Mucosa of descending colon (tissue), 3 donors: ENCODE measurements around the gene DNAJA2. TPM values are rescaled to one million over a fixed set of nuclear protein-coding genes. Genes with fewer than 3 reads are reported as not detected.
A peak's percentile ranks its signal among the peaks of the same experiment; 100 is the strongest.

ENCODE experiments used
- ATAC-seq: fragments of 200-7000 bp; cut with Tn5 transposase; one replicate; pipeline ENCODE4 v1.9.1; 2020; ENCODE audit warnings: mild to moderate bottlenecking, moderate library complexity
- DNase-seq, 3 donors: peaks; one replicate each; pipeline ENCODE4 v3.0.0-alpha.2; 2020
- H3K36me3 ChIP-seq: fragments of 200-600 bp; one replicate; pipeline ENCODE4 v1.8.0; 2021; ENCODE audit warnings: low read depth, mild to moderate bottlenecking
- H3K4me1 ChIP-seq: fragments of 200-600 bp; one replicate; pipeline ENCODE4 v1.8.0; 2021; ENCODE audit warnings: low read depth, mild to moderate bottlenecking
- H3K4me3 ChIP-seq: fragments of 200-600 bp; one replicate; pipeline ENCODE4 v1.8.0; 2021; ENCODE audit warnings: mild to moderate bottlenecking
- H3K9me3 ChIP-seq: fragments of 200-600 bp; one replicate; pipeline ENCODE4 v1.8.0; 2021; ENCODE audit warnings: mild to moderate bottlenecking
- intact Hi-C, 2 donors: fragments of 100-400 bp; cut with DNase I in 1 of 2; cut with micrococcal nuclease in 1 of 2; formaldehyde crosslinking; loops; one replicate each; pipeline versions ENCODE4 v1.11.0 to v1.11.1; 2022; cut with DNase I, micrococcal nuclease
- total RNA-seq, 3 donors: library from RNA; stranded (reverse); fragmentation: NEBNext Ultra II Directional in 2 of 3; extraction: Animal tissue kit (Norgen Biotek cat#: 25700) in 2 of 3; gene quantifications; one replicate each; pipeline versions ENCODE4 v1.2.1 to v1.2.4, GENCODE V29; 2021 to 2023
- TF ChIP-seq, protein P1 (sequence below): fragments of 200-600 bp; IDR thresholded peaks from one replicate; pipeline ENCODE4 v1.8.0; 2022; ENCODE audit warnings: antibody characterized with exemption, mild to moderate bottlenecking
- donor health status: DM: no; HTN: no; CAD: no; lungs with moderate emphysema.
- donor health status: DM: no; HTN: no; CAD: no.
- donor health status: DM: no; HTN: yes; CAD: no.

DNAJA2 gene
- total RNA-seq, 3 donors from 2014 or later: 55.5 to 74.7 (median 59.6) TPM

DNA sequence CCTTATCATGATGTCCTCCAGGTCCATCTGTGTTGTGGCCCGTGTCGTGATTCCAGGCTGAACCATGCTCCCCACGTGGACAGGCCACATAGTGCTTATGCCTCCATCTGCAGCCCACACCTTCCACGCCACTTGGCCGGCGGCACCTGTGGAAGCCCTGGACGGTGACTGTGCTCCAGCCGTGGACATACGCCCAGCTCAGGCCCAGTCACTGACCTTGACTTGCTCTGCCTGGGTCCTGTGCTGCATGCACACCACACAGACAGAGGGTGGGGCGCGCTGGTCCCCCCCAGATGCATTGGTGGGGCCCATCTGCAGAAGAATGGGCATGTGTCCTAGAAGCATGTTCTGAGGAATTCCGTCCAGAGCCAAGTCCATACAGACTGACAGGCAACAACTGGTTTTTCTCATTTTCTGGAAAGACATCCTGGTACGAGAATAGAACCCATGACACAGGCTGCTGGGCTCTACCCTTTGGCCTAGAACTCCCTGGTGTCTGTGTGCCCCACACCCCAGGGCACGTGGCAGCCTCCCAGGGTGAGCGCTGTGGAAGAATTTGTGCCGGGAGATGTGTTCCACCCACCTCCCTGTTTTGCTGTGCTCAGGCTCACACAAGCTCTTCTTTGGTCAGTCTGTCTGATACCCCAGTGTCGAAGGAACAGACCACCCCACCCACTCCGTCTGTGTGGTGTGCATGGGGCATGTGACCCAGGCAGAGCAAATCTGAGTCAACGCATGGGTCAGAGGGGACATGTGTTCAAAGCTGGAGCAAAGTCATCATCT is 49.8 kb downstream of the DNAJA2 start:
- H3K9me3 ChIP-seq: no peaks in the 10 kb centered on the region
- peaks cover 11% of the 10 kb centered on the region for H3K4me1 ChIP-seq
- no peaks in the 10 kb centered on the region for H3K36me3 ChIP-seq
- H3K4me3 ChIP-seq: no peak overlapping the region
- DNase-seq (no peak), ATAC-seq (no peak)
- TF ChIP-seq, protein P1, sequence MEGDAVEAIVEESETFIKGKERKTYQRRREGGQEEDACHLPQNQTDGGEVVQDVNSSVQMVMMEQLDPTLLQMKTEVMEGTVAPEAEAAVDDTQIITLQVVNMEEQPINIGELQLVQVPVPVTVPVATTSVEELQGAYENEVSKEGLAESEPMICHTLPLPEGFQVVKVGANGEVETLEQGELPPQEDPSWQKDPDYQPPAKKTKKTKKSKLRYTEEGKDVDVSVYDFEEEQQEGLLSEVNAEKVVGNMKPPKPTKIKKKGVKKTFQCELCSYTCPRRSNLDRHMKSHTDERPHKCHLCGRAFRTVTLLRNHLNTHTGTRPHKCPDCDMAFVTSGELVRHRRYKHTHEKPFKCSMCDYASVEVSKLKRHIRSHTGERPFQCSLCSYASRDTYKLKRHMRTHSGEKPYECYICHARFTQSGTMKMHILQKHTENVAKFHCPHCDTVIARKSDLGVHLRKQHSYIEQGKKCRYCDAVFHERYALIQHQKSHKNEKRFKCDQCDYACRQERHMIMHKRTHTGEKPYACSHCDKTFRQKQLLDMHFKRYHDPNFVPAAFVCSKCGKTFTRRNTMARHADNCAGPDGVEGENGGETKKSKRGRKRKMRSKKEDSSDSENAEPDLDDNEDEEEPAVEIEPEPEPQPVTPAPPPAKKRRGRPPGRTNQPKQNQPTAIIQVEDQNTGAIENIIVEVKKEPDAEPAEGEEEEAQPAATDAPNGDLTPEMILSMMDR: no peak
- intact Hi-C loops: no loop called here

DNA sequence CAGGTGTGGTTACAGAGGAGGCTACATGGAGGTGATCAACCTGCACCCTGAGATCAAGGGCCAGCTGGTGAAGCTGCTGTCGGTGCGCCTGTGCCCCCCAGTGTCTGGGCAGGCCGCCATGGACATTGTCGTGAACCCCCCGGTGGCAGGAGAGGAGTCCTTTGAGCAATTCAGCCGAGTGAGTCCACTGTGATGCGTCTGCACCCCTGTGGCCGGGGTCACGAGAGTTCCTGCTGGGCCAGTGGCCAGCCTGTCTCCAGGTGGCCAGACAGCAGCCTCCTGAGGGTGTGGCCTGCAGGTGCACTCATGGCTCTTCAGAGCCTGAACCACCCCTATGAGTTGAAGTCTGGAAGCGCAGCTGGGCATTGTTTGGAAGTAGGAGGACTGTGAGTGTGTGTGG is 51.2 kb downstream of the DNAJA2 start:
- TF ChIP-seq, protein P1: no peak
- DNase-seq: peak in 1 of 3 donors; percentile 23
- peaks cover 11% of the 10 kb centered on the region for H3K4me1 ChIP-seq
- intact Hi-C loops: no loop called here
- H3K36me3 ChIP-seq: no peaks in the 10 kb centered on the region
- no peaks in the 10 kb centered on the region for H3K9me3 ChIP-seq
- H3K4me3 ChIP-seq: no peak overlapping the region
- peak; percentile 64 for ATAC-seq

DNA sequence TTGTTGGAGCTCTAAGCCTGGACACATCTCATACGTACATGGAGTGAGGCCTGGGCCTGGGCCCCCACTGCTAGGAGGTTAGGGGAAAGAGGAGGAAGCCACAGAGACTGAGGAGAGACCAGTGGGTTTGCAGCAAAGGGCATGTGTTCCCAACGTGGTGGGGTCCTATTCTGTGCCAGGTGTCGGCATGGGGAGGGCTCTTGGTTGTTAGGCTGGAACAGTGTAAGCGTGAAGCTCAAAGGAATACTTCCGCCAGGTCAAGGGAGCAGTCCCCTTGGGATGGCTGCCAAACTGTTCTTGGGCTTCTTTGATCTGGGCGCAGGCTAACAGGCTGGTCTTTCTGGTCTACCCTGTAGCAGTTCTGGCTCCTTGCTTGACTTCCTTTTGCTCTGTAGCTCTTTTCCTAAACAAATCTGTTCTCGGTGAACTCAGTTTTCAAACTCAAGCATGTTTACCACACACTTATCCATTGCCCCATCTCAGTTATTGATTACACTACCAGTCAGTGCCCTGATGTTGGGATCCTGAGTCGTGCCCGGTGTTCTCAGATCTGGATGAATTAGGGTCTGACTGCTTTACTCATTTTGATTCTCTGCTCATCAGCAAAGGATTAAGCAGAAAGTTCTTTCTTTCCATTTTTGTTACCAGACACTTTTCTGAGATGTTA is 52.9 kb downstream of the DNAJA2 start:
- TF ChIP-seq, protein P1: no peak
- Histone ChIP-seq H3K36me3 (no peaks in the 10 kb centered on the region), H3K9me3 (no peaks in the 10 kb centered on the region), H3K4me1 (peaks cover 11% of the 10 kb centered on the region), H3K4me3 (no peak overlapping the region)
- ATAC-seq (peak; percentile 76), DNase-seq (peak in 2 of 3 donors; percentile 64 to 78)
- intact Hi-C loops: no loop called here

DNA sequence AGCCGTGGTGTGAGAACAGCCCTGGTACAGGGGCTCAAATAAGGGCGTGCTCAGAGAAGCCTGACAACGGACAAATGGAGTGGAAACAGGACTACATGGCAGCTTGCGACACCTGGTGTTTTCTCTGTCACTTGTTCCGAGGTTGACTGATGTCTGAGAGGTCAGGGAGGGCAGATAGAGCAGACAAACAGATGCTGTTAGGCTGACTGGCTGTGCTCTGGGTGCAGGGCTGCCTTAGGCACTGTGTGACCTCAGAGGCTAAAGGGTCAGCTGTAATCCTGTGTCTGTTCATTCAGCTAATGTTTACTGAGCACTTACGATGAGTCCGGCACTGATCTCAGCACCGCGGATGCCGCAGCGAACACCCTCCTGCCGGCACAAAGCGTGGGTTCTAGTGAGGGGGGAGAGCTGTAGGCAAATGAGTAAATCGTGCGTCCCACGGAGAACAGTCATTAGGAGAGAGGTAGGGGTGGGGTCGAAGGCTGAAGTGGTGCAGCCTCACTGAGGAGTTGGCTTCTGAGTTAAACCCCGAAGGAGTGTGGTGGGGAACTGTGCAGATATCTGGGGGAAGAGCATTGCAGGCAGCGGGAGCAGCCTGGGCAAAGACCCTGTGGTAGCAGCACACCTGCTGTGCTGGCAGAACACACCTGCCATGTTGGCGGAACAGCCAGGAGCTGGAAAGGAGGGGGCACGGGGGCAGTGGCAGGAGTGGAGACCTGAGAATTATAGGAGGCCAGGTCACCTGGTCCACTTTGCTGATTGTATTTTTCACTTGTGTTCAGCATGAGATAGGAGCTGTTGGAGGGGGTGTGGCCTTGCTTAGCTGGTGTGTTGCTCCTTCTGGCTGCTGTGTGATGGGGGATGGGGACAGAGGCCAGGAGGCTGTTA is 54.3 kb downstream of the DNAJA2 start:
- peak; percentile 48 for ATAC-seq
- peaks cover 11% of the 10 kb centered on the region for H3K4me1 ChIP-seq
- no peak overlapping the region for H3K4me3 ChIP-seq
- no peaks in the 10 kb centered on the region for H3K9me3 ChIP-seq
- intact Hi-C loops: no loop called here
- peak in 1 of 3 donors; percentile 41 for DNase-seq
- H3K36me3 ChIP-seq: no peaks in the 10 kb centered on the region
- TF ChIP-seq, protein P1: no peak

DNA sequence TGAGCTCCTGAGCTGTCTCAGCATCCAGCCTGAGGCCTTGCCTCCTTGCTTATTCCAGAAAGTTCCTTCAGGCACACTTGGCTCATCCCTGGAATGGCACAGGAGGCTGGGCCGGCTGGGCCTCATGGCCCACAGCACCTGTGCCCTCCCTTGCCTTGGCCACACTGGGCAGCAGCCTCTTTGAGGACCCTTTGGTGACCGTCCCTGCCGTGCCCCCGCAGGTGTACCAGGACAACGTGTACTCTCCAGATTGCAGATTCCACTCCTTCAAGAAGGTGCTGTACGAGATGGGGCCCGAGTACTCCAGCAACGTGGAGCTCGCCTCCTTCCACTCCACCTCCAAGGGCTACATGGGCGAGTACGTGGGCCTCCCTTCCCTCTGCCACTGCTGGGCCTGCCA is 55.1 kb downstream of the DNAJA2 start:
- TF ChIP-seq, protein P1: no peak
- no peak for ATAC-seq
- no peak for DNase-seq

More for the DNA sequence above, 55.1 kb downstream of the DNAJA2 start:
- Histone ChIP-seq H3K9me3 (no peaks in the 10 kb centered on the region), H3K4me3 (no peak overlapping the region), H3K4me1 (peaks cover 11% of the 10 kb centered on the region), H3K36me3 (no peaks in the 10 kb centered on the region)
- intact Hi-C loops: no loop called here
